GM18858 (cell line): ENCODE results near the gene CCDC97.
"Not testable (repeated sequence)": the region's sequence is repeated elsewhere in the genome, so short reads cannot be mapped to it uniquely, and the experiment has no call there.

Experiments used
- ATAC-seq: cut with Tn5 transposase; IDR thresholded peaks from one replicate; pipeline ENCODE4 v1.9.1; 2021; ENCODE audit not compliant: unreplicated experiment

The CCDC97 gene

DNA sequence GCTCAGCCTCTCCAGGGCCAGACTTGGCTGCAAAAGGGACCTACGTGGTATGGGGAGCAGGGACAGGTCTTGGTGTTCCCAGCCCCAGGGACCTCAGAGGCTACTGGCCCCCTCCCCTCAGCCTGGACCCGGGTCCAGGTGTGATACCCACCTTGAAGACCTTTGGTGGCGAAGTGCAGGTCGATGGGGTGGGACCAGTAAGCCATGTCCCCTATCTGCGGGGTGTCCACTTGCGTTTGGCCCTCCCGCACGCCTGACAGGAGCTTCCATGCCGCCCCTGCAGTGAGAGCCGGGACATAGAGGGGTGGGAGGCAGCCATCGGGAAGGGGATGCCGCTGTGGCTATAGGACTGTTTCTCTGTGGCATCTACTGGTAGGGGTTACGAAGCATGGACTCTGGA lies 47.8 kb downstream of the CCDC97 start:
- no peak for ATAC-seq

DNA sequence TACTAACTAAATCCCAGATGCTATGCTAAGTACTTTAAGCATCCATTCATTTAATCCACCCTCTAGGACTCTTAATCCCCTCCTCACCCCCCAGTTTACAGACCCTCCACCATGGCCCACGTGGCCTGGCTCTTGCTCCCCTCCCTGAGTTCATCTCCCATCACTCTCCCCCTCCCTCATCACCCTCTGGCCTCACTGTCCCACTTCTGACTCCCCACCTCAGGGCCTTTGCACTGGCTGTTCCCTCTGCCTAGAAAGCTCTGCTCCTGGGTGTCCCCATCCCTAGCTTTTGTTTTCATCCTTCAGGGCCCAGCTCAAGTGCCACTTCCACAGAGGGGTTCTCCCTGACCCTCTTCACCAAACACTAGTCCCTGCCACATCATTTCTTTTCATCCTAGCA lies 49.8 kb downstream of the CCDC97 start:
- ATAC-seq = no peak

DNA sequence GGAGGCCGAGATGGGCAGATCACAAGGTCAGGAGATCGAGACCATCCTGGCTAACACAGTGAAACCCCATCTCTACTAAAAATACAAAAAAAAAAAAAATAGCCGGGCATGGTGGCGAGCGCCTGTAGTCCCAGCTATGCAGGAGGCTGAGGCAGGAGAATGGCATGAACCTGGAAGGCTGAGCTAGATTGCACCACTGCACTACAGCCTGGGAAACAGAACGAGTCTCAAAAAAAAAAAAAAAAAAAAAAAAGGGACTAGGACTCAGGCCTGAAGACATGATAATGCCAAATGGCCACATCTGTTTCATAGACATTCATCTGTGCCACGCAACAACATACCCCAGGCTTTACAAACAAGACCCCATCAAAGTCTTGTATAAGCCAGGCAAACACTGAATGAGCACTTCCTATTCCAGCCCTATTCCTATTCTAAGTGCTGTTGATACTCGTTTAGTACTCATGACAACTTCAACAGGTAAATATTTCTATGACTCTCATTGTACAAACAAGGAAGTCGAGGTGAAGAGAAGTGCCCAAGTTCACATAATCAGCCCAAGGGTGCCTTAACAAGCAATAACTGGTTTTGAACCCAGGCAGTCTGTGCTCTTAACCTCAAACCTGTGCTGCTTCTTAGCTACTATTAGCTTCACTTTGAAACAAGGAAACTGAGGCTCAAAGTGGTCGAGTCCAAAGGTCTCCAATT lies 52.3 kb downstream of the CCDC97 start:
- ATAC-seq = no peak

DNA sequence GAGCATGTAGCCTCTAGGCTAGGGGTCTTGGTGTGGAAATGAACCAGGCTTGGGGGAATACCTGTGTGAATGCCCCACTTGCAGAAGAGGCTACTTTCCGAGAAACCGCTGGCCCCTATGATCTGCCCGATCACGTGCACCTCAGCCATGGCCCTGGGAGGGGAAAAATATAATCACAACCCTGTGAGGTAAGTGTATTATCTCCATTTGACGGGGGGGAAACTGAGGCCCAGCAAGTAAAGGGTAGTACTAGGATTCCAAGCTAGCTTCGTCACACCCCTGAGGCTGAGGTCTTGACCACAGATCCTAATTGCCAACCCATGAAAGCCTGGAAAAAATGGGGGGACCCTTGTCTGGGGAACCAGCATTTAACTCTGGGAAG lies 53.4 kb downstream of the CCDC97 start:
- ATAC-seq = no peak

DNA sequence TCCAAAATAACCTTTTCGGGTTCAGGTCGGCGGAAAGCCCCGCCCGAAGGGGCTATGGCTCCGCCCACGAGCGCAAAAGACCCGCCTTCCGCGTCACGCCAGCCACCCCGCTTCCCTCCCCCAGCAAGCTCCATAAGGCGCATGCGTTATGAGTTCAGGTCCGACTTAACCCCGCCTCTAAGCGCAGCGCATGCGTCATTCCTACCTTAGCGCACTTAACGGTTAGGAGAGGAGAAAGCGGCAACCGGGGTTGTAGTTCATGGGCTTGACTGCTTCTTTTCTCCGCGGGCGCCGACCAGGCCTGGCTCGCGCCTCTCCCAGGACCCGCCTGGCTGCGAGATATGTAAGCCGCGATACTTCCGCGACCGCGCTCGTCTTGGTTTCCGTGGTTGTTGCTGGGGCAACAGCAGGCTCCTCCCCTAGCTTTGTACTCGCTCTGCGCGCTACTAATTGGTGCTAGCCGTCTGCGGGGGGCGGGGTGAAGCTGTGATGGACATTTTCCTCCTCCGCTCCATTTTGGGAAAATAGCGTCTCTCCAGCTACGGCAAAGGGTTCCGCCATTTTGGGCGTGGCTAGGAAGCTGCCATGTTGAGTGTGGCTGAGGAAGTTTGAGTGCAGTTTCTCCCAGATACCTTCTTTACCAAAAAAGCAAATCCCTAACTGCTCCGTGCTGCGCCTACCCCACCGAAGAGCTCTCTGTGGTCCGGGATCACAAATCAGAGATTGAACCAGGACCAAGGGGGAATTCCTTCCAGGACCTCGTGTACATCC lies 54.0 kb downstream of the CCDC97 start, which contains the start of gene B9D2:
Gene B9D2, minus strand, starts transcription at position 397 of the 771 bp plus-strand sequence. CDS start 630 bp downstream, outside the sequence.
- peak; percentile 70 for ATAC-seq

DNA sequence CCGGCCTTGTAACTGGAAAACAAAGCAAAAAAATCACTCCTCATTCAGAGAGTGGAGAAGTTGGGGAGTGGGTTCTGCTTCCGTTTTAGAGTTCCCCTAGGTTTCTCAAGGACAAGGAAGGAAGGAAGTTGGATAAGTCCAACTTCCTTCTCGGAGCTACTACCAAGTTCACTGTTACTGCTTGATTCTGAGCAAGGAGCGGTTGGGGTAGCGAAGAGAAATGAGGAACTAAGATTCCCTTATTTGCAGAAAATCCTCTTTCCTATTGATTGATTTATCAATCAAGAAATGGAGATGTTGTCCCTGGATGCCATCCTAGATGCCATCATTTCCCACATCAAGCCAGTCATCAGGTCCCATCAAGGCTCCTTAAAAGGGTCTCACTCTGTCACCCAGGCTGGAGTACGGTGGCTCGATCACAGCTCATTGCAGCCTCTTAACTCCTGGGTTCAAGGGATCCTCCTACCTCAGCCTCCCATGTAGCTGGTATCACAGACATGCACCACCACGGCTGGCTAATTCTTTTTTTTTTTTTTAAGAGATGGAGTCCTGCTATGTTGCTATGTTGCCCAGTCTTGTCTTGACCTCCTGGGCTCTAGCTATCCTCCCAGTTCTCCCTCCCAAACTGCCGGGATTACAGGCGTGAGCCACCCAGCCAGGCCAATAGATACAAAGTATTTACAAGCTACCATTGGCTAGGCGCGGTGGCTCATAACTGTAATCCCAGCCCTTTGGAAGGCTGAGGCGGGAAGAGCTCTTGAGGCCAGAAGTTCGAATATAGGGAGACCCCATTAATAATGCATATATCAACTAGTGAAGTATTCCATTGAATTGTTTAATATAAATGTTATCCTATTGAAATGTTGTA lies 54.8 kb downstream of the CCDC97 start:
- ATAC-seq = no peak

DNA sequence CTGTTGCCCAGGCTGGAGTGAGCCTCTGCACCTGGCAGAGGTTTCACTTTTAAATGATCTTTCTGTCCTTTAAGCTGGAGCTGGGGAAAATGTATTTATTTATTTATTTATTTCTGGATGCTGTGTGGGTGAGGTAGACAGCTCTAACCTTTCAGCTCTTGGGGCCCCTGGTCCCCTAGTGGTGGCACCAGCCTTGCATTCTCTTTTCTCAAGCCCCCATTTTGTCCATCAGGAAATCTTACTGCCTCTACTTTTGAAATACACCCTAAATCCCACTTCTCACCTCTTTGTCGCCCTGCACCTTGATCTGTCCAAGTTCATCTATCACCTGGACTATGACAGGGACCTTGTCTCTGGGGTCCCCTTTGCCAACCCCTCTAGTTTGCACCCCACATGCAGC lies 56.1 kb downstream of the CCDC97 start:
- no peak for ATAC-seq

DNA sequence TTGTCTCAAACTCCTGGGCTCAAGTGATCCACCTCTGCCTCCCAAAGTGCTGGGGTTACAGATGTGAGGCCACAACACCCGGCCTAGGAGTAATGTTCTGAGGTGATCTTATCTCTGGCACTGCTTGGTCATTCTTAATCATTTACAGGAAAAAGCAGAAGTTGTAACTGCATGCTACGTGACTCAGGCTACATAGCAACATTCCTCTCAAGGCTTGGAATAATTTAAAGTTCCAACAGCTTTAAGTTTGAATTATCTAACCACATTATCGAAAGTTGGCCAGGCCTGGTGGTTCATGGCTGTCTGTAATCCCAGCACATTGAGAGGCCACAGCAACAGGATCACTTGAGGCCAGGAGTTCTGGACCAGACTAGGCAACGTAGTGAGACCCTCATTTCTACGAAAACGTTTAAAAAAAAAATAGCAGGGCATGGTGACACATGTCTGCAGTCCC lies 57.9 kb downstream of the CCDC97 start:
- ATAC-seq = no peak

DNA sequence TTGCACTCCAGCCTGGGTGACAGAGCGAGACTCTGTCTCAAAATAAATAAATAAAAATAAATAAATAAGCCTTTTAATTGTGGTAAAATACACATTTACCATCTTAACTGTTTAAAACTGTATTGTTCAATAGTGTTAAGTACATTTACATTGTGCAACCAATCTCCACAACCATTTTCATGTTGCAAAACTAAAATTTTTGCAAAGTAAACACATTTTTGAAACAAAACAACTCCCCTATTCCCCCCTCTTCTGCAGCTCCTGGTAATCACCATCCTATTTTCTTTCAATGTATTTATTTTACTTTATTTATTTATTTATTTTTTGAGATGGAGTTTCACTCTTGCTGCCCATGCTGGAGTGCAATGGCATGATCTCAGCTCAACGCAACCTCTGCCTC lies 59.8 kb downstream of the CCDC97 start:
- ATAC-seq = no peak

DNA sequence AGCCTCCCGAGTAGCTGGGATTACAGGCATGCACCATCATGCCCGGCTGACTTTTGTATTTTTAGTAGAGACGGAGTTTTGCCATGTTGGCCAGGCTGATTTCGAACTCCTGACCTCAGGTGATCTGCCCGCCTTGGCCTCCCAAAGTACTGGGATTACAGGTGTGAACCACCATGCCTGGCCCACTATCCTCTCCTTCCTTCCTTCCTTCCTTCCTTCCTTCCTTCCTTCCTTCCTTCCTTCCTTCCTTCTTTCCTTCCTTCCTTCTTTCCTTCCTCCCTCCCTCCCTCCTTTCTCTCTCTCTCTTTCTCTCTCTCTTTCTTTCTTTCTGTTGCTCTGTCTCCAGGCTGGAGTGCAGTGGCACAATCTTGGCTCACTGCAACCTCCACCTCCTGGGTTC lies 61.1 kb downstream of the CCDC97 start:
- ATAC-seq = not testable (repeated sequence)

DNA sequence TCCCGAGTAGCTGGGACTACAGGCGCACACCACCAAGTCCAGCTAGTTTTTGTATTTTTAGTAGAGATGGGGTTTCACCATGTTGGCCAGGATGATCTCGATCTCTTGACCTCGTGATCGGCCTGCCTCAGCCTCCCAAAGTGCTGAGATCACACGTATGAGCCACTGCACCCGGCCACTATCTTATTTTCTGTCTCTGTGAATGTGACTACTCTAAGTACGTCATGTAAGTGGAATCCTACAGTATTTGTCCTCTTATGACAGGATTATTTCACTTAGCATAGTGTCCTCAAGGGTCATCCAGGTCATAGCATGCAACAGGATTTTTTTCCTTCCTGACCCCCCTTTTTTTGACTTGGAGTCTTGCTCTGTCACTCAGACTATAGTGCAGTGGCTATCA lies 61.6 kb downstream of the CCDC97 start:
- no peak for ATAC-seq

DNA sequence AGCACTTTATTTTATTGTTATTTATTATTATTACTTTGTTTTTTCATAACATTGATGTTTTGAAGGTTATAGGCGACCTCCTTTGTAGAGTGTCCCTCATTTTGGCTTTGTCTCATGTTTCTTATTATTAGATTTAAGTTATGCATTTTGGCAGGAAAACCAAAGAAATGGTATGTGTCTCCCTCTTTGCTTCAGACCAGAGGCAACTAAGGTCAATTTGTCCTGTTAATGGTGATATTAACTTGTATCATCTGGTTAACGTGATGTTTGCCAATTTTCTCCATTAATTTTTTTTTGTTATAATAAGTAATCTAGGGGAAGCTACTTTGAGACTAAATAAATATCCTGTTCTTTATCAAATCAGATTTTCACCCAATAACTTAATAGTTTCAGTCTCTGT lies 62.5 kb downstream of the CCDC97 start:
- ATAC-seq = no peak

DNA sequence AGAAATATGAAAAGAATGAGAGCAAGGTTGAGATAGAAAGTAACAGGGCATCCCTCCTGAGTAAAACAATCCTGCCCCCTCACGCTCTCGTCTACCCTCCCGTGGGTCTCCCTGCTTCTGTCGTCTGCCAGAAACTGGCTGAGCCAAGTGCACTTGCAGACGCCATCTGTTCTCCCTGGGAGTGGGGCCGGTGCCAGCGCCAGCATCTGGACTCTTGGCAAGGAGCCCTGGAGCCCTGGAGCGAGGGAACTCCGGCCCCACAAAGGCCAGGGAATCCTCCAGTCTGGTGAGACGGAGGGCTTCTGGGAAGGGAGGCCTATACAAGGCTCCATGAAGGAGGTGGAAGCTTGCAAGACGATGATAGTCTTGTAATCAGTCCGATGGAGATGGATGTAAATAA lies 64.0 kb downstream of the CCDC97 start:
- ATAC-seq = no peak
